Measurements from ENCODE around the gene LRRC4C.

Gene LRRC4C

GRCh38 chr11:40338062-40338461 lies 1121.4 kb downstream of the LRRC4C start:
- no peak for DNase-seq

GRCh38 chr11:40337118-40337517 lies 1122.3 kb downstream of the LRRC4C start:
- no peak for DNase-seq

DNA sequence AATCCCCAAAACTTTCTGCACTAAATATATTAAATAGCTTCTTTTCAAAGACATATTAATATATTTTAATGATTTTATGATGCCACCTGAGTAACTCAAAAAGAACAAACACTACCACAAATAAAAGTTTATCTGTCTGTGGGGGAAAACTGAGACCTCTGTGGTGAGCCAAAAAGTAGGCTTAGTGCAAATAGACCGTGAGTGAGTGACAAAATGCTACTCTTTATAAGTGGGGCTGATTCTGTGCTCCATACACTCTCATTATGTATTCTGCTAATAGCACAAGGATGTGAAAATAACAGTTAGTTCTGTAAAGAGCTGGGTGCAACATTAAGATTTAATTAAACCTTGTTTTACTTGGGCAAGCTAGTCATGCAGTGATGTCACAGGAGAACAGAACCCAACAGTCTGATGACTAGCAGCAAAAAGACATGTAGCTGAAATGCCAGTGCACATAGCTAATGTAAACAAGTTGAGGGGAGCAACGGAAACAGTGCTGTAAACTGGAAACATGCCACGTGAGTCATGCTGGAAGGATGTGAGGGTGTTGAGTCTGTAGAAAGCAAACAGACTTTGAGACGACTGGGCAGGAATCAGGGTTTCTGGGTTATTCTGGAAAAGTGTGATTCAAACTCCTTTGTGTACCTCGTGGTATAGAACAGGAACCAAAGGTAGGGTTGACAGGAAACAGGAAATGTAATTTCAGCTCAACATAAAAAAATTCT lies 1130.4 kb downstream of the LRRC4C start:
- peak; percentile 11 for DNase-seq

DNA sequence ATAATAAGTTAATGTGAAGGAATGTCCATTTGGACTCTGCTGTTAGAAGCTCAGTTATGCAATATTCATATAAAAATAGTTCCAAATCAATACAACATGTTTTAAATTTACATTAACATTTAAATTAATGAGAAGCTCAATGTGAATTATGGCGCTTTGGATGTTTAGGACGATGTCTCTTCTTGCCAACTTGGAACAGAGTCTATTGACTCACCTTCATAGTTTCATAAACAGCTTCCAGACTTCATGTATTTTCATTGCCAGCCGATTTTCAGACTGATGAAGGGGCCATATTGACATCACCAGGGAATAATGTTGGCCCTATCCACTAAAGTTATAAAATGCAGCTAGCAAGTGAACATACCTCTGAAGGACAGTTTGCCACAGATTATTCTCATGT lies 1136.2 kb downstream of the LRRC4C start:
- DNase-seq: no peak

DNA sequence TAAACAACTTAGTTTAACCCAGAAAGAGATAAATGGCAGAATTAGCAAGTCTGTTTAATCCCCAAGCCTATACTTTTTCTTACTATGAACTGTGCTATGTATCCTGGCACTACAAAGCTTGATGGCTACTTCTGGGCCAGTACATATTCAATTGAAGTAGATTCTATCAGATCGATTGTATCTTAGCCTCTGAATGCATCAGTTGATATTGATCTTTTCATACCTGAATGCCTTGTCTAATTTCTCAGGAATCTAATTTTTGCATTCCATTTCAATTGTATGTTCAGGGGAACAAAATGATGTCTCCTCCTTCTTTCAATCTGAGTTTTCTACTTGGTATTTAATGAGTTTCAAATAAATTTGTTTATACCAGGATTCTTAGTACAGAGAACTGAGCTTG lies 1137.9 kb downstream of the LRRC4C start:
- DNase-seq: no peak

GRCh38 chr11:40316171-40316570 lies 1143.3 kb downstream of the LRRC4C start:
- DNase-seq: no peak

- no peak for DNase-seq
Observed at GRCh38 chr11:40315122-40315521, 1144.3 kb downstream of the LRRC4C start.

DNA sequence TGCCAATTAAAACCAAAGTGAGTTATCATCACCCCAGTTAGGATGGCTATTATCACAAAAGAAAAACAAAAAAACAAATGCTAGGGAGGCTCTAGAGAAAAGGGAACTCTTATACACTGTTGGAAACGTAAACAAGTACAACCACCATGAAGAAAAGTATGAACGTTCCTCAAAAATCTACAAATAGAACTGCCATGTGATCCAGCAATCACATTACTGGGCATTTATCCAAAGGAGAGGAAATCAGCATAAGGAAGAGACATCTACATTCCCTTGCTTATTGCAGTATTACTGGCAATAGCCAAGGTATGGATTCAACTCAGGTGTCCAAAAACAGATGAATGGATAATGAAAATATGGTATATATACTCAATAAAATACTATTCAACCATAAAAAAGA lies 1145.1 kb downstream of the LRRC4C start:
- no peak for DNase-seq

DNA sequence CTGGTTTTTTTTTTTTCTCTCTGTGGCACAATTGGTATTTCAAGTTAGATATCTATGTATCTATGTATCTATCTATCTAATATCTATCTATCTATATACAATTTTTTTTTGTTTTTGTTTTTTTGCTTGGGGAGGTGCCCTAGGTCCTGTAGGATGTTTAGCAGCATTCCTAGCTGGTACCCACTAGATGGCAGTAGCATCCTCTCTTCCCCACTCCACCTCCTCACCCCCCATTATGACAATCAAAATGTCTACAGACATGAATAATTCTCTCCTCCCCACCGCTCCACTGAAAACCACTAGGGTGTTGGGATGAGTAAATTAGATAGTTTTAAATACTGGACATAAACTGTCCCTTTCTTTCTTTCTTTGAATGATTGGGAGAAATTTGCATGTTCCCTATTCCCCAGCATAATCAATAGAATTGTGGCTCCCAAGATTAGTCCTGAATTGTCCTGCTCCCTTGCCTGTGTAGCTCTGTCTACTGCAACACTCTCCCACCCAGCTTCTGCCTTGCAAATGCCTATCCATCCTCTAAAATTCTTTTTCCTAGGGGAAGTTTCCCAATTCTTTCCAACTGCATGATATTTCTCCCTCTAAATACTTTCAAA lies 1152.4 kb downstream of the LRRC4C start:
- no peak for DNase-seq

- DNase-seq: no peak
Observed at GRCh38 chr11:40302669-40303068, 1156.8 kb downstream of the LRRC4C start.

GRCh38 chr11:40295466-40295865 lies 1164.0 kb downstream of the LRRC4C start:
- no peak for DNase-seq

GRCh38 chr11:40294741-40295140 lies 1164.7 kb downstream of the LRRC4C start:
- DNase-seq: no peak

DNA sequence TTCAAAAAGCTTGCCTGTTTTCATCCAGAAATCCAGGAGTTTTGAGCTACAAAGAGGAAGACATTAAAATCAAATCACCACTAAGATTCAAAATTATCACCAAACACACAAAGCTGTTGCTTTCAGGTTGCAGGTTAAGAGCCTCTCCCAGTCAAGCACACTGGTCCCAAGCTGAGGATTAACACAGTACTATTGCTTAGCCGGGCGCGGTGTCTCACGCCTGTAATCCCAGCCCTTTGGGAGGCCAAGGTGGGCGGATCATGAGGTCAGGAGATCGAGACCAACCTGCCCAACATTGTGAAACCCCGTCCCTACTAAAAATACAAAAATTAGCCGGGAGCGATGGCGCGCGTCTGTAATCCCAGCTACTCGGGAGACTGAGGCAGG lies 1165.1 kb downstream of the LRRC4C start:
- DNase-seq: no peak

DNA sequence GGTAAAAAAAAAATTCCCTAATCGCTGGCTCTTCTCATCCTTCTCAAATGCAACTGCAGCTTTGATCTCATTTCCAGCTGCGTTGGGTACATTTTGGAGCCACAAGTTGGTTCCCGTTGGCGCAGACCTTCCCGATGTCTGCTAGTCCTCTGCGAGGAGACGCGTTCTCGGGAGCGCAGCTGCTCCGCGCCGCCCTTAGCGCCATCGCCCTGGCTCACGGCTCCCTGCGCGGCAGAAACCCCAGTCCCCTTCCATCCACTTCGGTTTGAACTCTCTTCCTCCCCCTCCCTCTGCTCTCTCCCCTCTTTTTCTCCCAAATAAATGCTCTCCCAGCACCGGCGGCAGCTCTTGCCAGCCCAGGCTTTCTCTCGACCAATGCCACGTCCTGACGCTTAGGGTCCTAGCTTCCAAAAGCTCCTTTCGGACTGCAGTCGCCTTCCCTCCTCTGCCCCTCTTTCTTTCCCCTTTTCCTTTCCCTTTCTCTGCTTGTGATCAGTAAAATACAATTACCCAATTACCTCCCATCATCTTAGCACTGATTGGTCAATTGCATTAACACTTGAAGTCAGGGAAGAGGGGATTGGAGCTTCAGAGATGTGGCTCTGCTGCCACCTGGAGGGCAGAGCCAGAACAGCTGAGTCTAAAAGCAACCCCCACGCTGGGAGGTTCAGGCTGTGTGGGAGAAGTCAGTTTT lies 1165.7 kb downstream of the LRRC4C start:
- DNase-seq: peak; percentile 80

DNA sequence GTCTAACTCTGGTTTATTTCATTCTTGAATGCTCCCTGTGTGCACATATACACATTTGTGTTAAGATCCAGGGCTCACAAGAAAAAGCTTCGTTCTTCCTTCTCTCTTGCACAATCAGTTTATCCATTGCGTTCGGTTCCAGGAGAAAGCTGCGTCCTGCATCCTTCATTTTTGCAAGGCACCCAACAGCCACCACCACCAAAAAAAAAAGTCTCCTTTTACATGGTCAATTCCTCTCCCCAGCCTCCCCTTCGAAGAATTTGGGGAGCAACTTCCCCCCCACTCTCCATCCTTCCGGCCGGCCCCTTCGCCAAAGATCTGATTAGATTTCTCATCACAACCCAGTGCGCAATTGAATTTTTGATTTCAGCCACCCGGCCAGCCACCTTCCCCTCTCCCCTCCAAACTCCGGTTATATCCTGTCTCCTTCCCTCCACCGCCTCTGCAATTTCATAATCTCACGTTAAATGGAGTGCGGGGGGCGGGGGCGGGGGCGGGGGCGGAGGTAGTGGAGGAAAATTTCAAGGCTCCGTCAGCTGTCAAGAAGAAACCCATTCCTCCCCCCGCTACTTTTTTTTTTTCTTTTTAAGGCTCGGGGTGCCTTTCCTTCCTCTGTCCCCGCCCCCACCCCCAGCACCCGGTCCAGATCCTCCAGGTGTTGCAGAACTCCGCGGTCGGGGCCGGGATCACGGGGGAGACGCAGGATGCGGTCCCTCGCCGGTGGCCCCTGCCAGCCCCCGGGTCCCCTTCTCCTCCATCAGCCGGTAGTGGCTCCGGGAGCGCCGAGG lies 1166.5 kb downstream of the LRRC4C start:
- DNase-seq: peak; percentile 11

DNA sequence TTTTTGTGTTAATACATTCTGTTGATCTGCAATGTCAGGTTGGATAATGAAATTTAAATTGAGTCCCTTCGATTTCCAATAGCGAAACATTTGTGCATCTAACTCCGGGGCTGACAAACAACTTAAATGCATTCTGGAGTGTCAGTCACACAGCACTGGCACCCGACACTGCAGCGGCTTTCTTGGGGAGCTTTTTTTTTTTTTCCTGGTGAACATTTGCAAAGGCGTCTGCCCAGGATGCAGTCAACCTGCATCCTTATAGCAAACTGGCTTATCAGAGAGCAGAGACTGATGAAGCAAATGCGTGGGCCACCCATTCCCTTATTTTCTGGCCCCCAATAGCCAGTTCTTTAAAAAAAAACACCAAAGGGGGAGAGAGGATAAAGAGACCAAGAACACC lies 1167.7 kb downstream of the LRRC4C start:
- no peak for DNase-seq

DNA sequence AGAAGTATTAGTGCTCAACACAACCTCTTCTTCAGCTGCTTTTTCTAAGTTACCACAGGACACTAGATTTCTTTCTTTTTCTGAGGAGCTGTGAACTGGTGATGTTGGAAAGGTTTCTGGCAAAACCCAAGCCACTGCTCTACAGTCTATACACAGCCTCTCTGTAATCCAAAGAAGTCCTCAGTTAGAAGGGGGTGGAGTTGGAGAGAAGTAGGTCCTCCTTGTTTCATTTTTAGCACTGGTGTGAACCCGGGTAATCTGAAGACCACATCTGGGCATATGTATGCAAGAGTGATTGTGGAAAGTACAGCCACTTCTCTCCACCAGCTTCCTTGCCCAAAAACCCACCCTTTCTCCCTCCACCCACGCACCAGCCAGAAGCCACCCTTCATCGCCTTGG lies 1168.1 kb downstream of the LRRC4C start:
- no peak for DNase-seq

- DNase-seq: no peak
Observed at GRCh38 chr11:40290171-40290631, 1169.3 kb downstream of the LRRC4C start.

DNA sequence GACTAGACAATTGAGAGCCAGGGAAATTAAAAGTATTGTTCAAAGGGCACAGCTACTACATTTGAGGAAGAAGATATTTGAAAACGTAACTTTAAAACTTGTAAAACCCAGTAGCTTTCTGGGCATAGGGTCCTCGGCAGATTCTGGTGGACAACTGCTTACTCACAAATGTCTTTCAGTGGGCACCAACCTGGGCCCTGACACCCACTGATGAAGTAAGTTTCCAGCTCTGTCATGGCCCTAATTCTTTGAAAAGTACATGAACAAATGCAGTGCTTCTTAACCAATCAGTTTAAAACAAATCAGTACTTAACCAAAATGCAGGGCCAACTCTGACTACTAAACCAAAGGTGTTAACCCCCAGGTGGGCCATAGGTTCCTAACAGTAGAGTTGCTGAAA lies 1170.1 kb downstream of the LRRC4C start:
- DNase-seq: no peak

- no peak for DNase-seq
Observed at GRCh38 chr11:40287916-40288803, 1171.3 kb downstream of the LRRC4C start.

GRCh38 chr11:40286137-40286536 lies 1173.3 kb downstream of the LRRC4C start:
- no peak for DNase-seq

DNA sequence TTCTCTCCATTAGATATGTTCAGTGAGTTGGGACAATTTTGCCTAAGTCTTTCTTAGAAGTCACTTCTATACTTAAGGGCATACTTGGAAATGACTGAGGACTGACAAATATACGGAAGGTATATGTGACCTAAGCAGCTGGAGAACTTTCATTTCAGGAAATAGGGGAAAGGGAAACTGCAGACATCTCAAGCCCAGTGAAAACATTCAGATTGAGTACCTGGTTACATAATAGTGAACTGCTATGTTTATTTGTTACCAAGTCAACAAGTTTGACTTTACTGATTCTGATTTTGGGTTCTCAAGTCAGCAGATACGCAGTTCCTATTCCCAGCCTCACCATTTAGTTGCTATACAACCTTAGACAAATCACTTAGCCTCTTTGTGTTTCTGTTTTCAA lies 1173.9 kb downstream of the LRRC4C start:
- no peak for DNase-seq

All from NCI-H1092 (cell line).